SH-SY5Y (cell line): ENCODE results near the gene HYKK.

Experiments
- GATA2 ChIP-seq: IDR thresholded peaks from 2 replicates; pipeline ENCODE4 v1.6.1; 2011; ENCODE audit warnings: mild to moderate bottlenecking, low read depth, low read length
- GATA3 ChIP-seq: IDR thresholded peaks from 2 replicates; pipeline ENCODE4 v1.6.1; 2011; ENCODE audit warnings: low read depth, mild to moderate bottlenecking, low read length, moderate library complexity

- TF ChIP-seq GATA2 (no peak), GATA3 (no peak)
Measured at GRCh38 chr15:78536134-78536533, 28.8 kb downstream of the HYKK start.
